ENCODE results near the gene SOWAHA. TPM values are rescaled to one million over a fixed set of nuclear protein-coding genes. Genes with fewer than 3 reads are reported as not detected.

Gene SOWAHA
- total RNA-seq, 3 donors from 2014 or later = 11.6 to 44.5 (median 24.3) TPM

GRCh38 chr5:132775476-132775961 lies 37.6 kb upstream of the SOWAHA start:
- TF ChIP-seq CTCF (IDR thresholded peaks at IDR 0.05) = no peak
- Histone ChIP-seq H3K4me1 (ENCODE audit: low read depth) (peaks cover 20% of the 10 kb centered on the region), H3K36me3 (ENCODE audit: low read depth) (no peaks in the 10 kb centered on the region), H3K9me3 (no peaks in the 10 kb centered on the region), H3K4me3 (no peak overlapping the region)
- ATAC-seq = no peak
- intact Hi-C loops (cut with DNase I, micrococcal nuclease) = no loop called here
- DNase-seq = no peak

GRCh38 chr5:132776131-132776937 lies 36.8 kb upstream of the SOWAHA start:
- DNase-seq (peak in 2 of 3 donors; percentile 40 to 64), ATAC-seq (peak; percentile 61)
- peaks cover 20% of the 10 kb centered on the region for H3K4me1 ChIP-seq (ENCODE audit: low read depth)

GRCh38 chr5:132776938-132777208 lies 36.2 kb upstream of the SOWAHA start:
- intact Hi-C loops (cut with DNase I, micrococcal nuclease) = no loop called here
- ATAC-seq (peak; percentile 11), DNase-seq (no peak)
- Histone ChIP-seq H3K36me3 (ENCODE audit: low read depth) (no peaks in the 10 kb centered on the region), H3K4me1 (ENCODE audit: low read depth) (peaks cover 20% of the 10 kb centered on the region), H3K4me3 (peak overlapping the region; percentile 78), H3K9me3 (no peaks in the 10 kb centered on the region)
- TF ChIP-seq CTCF (IDR thresholded peaks at IDR 0.05) = no peak

More at GRCh38 chr5:132776131-132776937, 36.8 kb upstream of the SOWAHA start:
- Histone ChIP-seq H3K36me3 (ENCODE audit: low read depth) (no peaks in the 10 kb centered on the region), H3K4me3 (peak overlapping the region; percentile 78), H3K9me3 (no peaks in the 10 kb centered on the region)
- TF ChIP-seq CTCF (IDR thresholded peaks at IDR 0.05) = no peak
- intact Hi-C loops (cut with DNase I, micrococcal nuclease) = no loop called here

GRCh38 chr5:132777209-132778069 lies 35.7 kb upstream of the SOWAHA start, which contains the start of gene SEPTIN8:
TSS of gene SEPTIN8 (minus strand) at chr5:132777239. CDS start at chr5:132777137, 102 bp downstream.
- Histone ChIP-seq H3K4me3 (peak within 1 kb of the TSS; percentile 78), H3K4me1 (ENCODE audit: low read depth) (peaks cover 20% of the 10 kb centered on the region), H3K9me3 (no peaks in the 10 kb centered on the region), H3K36me3 (ENCODE audit: low read depth) (no peaks in the 10 kb centered on the region)
- peak; percentile 78 for ATAC-seq
- TF ChIP-seq CTCF (IDR thresholded peaks at IDR 0.05) = no peak
- intact Hi-C loops (cut with DNase I, micrococcal nuclease) = no loop called here
- DNase-seq = peak; percentile 66 to 78 (median 67)

GRCh38 chr5:132778129-132778528 lies 35.0 kb upstream of the SOWAHA start:
- Histone ChIP-seq H3K4me3 (no peak overlapping the region), H3K9me3 (no peaks in the 10 kb centered on the region), H3K4me1 (ENCODE audit: low read depth) (peaks cover 20% of the 10 kb centered on the region), H3K36me3 (ENCODE audit: low read depth) (no peaks in the 10 kb centered on the region)
- ATAC-seq = no peak
- intact Hi-C loops (cut with DNase I, micrococcal nuclease) = no loop called here
- no peak for DNase-seq
- TF ChIP-seq CTCF (IDR thresholded peaks at IDR 0.05) = no peak

Data from mucosa of descending colon (tissue), 3 donors.